ENCODE results near the gene MT1HL1. TPM values are rescaled to one million over a fixed set of nuclear protein-coding genes. Genes with fewer than 3 reads are reported as not detected.

MT1HL1 gene
- total RNA-seq, 5 donors from 2014 or later (not counting 1 experiment from before 2014, with no cell fraction given), result not detected

- Histone ChIP-seq H3K4me1 (ENCODE audit: control insufficient read depth in 1 of 2, extremely low read depth in 1 of 2, insufficient read depth in 2 of 2, low read length in 2 of 2) (no peaks in the 10 kb centered on the region), H3K9me3 (no peaks in the 10 kb centered on the region), H3K27me3 (replicated peaks in 1 of 2; ENCODE audit: control insufficient read depth in 2 of 2, extremely low read depth in 1 of 2, insufficient read depth in 2 of 2, low read length in 1 of 2) (no peaks in the 10 kb centered on the region), H3K4me3 (ENCODE audit: control insufficient read depth in 1 of 2, extremely low read depth in 1 of 2, low read length in 1 of 2) (no peak overlapping the region), H3K36me3 (ENCODE audit: control insufficient read depth in 2 of 2, extremely low read depth in 1 of 2, insufficient read depth in 1 of 2, low read length in 1 of 2) (no peaks in the 10 kb centered on the region), H3K27ac (ENCODE audit: low read length) (no peak overlapping the region)
- Mint-ChIP-seq H3K4me3 (no peak overlapping the region), H3K27ac (no peak overlapping the region), H3K9me3 (peaks cover 0 to 3% (median 0%) of the 10 kb centered on the region in 3 donors), H3K27me3 (peaks cover 4 to 16% of the 10 kb centered on the region in 2 donors), H3K4me1 (no peaks in the 10 kb centered on the region), H3K36me3 (no peaks in the 10 kb centered on the region)
- 93% methylated on average over 2 of the region's 5 CpGs for WGBS (ENCODE audit: insufficient coverage)
- POLR2A ChIA-PET, result no interaction called here
- ATAC-seq (replicated peaks in 1 of 4) (no peak), DNase-seq (no peak)
- CTCF ChIA-PET, result no interaction called here
Measured at GRCh38 chr1:237012361-237012760, 8.1 kb upstream of the MT1HL1 start.

DNA sequence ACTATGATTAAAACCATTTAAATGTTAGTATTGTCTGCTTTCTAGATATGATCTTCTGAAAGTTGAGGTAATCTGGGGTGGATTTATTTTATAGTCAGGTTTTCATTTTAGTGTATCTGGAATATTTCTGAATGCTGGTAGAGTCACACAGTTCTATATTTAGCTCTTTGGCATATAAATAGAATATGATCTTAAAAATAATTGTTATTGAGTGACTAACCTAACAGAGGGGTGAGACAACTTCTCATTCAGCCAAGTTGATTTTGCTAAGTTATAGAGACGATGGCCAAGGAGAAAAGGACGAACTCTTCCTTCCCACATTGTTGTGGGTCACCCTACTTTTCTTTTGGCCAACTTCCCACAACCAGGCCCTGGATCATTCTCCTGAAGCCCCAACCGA, 7.2 kb upstream of the MT1HL1 start:
- ATAC-seq (replicated peaks in 1 of 4), result no peak
- H3K4me3 ChIP-seq (ENCODE audit: control insufficient read depth in 1 of 2, extremely low read depth in 1 of 2, low read length in 1 of 2), result no peak overlapping the region
- no peaks in the 10 kb centered on the region for H3K4me1 Mint-ChIP-seq
- ChIA-PET CTCF (no interaction called here), POLR2A (no interaction called here)
- DNase-seq, result no peak
- no peak overlapping the region for H3K27ac Mint-ChIP-seq
- no peaks in the 10 kb centered on the region for H3K9me3 ChIP-seq
- no peaks in the 10 kb centered on the region for H3K4me1 ChIP-seq (ENCODE audit: control insufficient read depth in 1 of 2, extremely low read depth in 1 of 2, insufficient read depth in 2 of 2, low read length in 2 of 2)
- H3K36me3 Mint-ChIP-seq, result no peaks in the 10 kb centered on the region
- no peak overlapping the region for H3K4me3 Mint-ChIP-seq
- no peaks in the 10 kb centered on the region for H3K36me3 ChIP-seq (ENCODE audit: control insufficient read depth in 2 of 2, extremely low read depth in 1 of 2, insufficient read depth in 1 of 2, low read length in 1 of 2)
- no CpG with 5 or more reads among the region's 3 CpGs for WGBS (ENCODE audit: insufficient coverage)
- peaks cover 4 to 16% of the 10 kb centered on the region in 2 donors for H3K27me3 Mint-ChIP-seq
- H3K27ac ChIP-seq (ENCODE audit: low read length), result no peak overlapping the region
- no peaks in the 10 kb centered on the region for H3K27me3 ChIP-seq (replicated peaks in 1 of 2; ENCODE audit: control insufficient read depth in 2 of 2, extremely low read depth in 1 of 2, insufficient read depth in 2 of 2, low read length in 1 of 2)
- H3K9me3 Mint-ChIP-seq, result peaks cover 0 to 3% (median 0%) of the 10 kb centered on the region in 3 donors

GRCh38 chr1:237009611-237010010, 5.4 kb upstream of the MT1HL1 start:
- Mint-ChIP-seq H3K9me3 (peaks cover 0 to 3% (median 0%) of the 10 kb centered on the region in 3 donors), H3K27ac (no peak overlapping the region), H3K4me1 (no peaks in the 10 kb centered on the region), H3K36me3 (no peaks in the 10 kb centered on the region), H3K27me3 (peaks cover 6 to 16% of the 10 kb centered on the region in 2 donors), H3K4me3 (no peak overlapping the region)
- DNase-seq (no peak), ATAC-seq (replicated peaks in 1 of 4) (no peak)
- ChIA-PET CTCF (interaction anchor here in 1 of 2 donors (0.5 kb wide), 1 partner anchor 904 kb away, joined by 4 read pairs; no protein-coding TSS in a partner anchor), POLR2A (interaction anchor here in 1 of 2 donors (0.6 kb wide), 1 partner anchor 334 kb away, joined by 5 read pairs; no protein-coding TSS in a partner anchor)
- Histone ChIP-seq H3K27me3 (replicated peaks in 1 of 2; ENCODE audit: control insufficient read depth in 2 of 2, extremely low read depth in 1 of 2, insufficient read depth in 2 of 2, low read length in 1 of 2) (no peaks in the 10 kb centered on the region), H3K9me3 (no peaks in the 10 kb centered on the region), H3K36me3 (ENCODE audit: control insufficient read depth in 2 of 2, extremely low read depth in 1 of 2, insufficient read depth in 1 of 2, low read length in 1 of 2) (no peaks in the 10 kb centered on the region), H3K4me1 (ENCODE audit: control insufficient read depth in 1 of 2, extremely low read depth in 1 of 2, insufficient read depth in 2 of 2, low read length in 2 of 2) (no peaks in the 10 kb centered on the region), H3K4me3 (ENCODE audit: control insufficient read depth in 1 of 2, extremely low read depth in 1 of 2, low read length in 1 of 2) (no peak overlapping the region), H3K27ac (ENCODE audit: low read length) (no peak overlapping the region)
- 56% methylated on average over 1 of the region's 4 CpGs for WGBS (ENCODE audit: insufficient coverage)

DNA sequence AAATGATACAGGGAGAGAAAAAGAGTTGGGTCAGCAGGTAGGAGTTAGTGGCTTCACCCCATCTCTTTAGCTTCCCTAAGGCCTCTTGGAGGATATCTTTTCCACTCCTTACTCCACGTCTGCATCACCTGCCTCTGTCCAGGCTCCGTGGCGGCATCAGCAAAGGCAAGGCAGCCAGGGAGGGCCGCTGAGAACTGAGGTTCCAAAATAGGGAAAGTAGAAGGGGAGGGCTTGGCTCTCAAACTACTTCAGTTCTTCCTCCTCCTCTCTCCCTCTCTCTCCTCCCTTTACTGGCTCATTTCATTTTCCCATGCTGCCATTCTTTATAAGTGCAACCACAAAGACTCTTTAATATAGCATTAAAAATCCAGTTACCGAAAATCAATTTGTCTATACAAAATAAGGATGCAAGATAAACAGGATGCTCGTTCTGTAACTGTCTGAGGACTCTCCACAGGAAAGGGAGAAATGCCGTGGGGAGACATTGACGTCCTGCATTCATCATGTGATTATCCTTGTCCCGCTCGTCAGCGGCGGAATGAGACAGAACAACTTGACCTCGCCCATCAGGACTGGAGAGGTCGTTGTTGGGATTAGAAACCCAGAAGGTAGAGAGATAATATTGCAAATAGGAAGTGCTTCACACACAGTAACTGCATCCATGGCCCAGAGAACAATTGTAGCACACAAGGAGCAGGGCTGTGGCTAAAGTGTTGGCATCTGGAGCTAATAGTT, 3.1 kb upstream of the MT1HL1 start:
- H3K9me3 Mint-ChIP-seq, result peaks cover 0 to 3% (median 0%) of the 10 kb centered on the region in 3 donors
- Histone ChIP-seq H3K9me3 (no peaks in the 10 kb centered on the region), H3K27ac (ENCODE audit: low read length) (no peak overlapping the region), H3K4me3 (ENCODE audit: control insufficient read depth in 1 of 2, extremely low read depth in 1 of 2, low read length in 1 of 2) (no peak overlapping the region), H3K27me3 (replicated peaks in 1 of 2; ENCODE audit: control insufficient read depth in 2 of 2, extremely low read depth in 1 of 2, insufficient read depth in 2 of 2, low read length in 1 of 2) (no peaks in the 10 kb centered on the region), H3K4me1 (ENCODE audit: control insufficient read depth in 1 of 2, extremely low read depth in 1 of 2, insufficient read depth in 2 of 2, low read length in 2 of 2) (no peaks in the 10 kb centered on the region), H3K36me3 (ENCODE audit: control insufficient read depth in 2 of 2, extremely low read depth in 1 of 2, insufficient read depth in 1 of 2, low read length in 1 of 2) (no peaks in the 10 kb centered on the region)
- H3K27ac Mint-ChIP-seq, result no peak overlapping the region
- peaks cover 6 to 17% of the 10 kb centered on the region in 2 donors for H3K27me3 Mint-ChIP-seq
- ChIA-PET CTCF (interaction anchor here in 1 of 2 donors (0.7 kb wide), 1 partner anchor 434 kb away, joined by 3 read pairs; no protein-coding TSS in a partner anchor), POLR2A (no interaction called here)
- WGBS (ENCODE audit: insufficient coverage), result 56% methylated on average over 3 of the region's 14 CpGs
- DNase-seq, result no peak
- no peak overlapping the region for H3K4me3 Mint-ChIP-seq
- no peak for ATAC-seq (replicated peaks in 1 of 4)
- no peaks in the 10 kb centered on the region for H3K4me1 Mint-ChIP-seq
- H3K36me3 Mint-ChIP-seq, result no peaks in the 10 kb centered on the region

GRCh38 chr1:237005674-237006073, 1.4 kb upstream of the MT1HL1 start:
- no peaks in the 10 kb centered on the region for H3K9me3 ChIP-seq
- Mint-ChIP-seq H3K4me3 (no peak overlapping the region), H3K4me1 (no peaks in the 10 kb centered on the region), H3K27ac (no peak overlapping the region), H3K9me3 (peaks cover 0 to 3% (median 0%) of the 10 kb centered on the region in 3 donors), H3K36me3 (no peaks in the 10 kb centered on the region), H3K27me3 (peaks cover 6 to 15% of the 10 kb centered on the region in 2 donors)
- no peak overlapping the region for H3K4me3 ChIP-seq (ENCODE audit: control insufficient read depth in 1 of 2, extremely low read depth in 1 of 2, low read length in 1 of 2)
- POLR2A ChIA-PET, result no interaction called here
- H3K4me1 ChIP-seq (ENCODE audit: control insufficient read depth in 1 of 2, extremely low read depth in 1 of 2, insufficient read depth in 2 of 2, low read length in 2 of 2), result no peaks in the 10 kb centered on the region
- DNase-seq, result no peak
- WGBS (ENCODE audit: insufficient coverage), result no CpG with 5 or more reads among the region's 4 CpGs
- H3K27me3 ChIP-seq (replicated peaks in 1 of 2; ENCODE audit: control insufficient read depth in 2 of 2, extremely low read depth in 1 of 2, insufficient read depth in 2 of 2, low read length in 1 of 2), result peaks cover 0 to 3% of the 10 kb centered on the region in 2 experiments
- no peak overlapping the region for H3K27ac ChIP-seq (ENCODE audit: low read length)
- no peak for ATAC-seq (replicated peaks in 1 of 4)
- no peaks in the 10 kb centered on the region for H3K36me3 ChIP-seq (ENCODE audit: control insufficient read depth in 2 of 2, extremely low read depth in 1 of 2, insufficient read depth in 1 of 2, low read length in 1 of 2)
- CTCF ChIA-PET, result no interaction called here

DNA sequence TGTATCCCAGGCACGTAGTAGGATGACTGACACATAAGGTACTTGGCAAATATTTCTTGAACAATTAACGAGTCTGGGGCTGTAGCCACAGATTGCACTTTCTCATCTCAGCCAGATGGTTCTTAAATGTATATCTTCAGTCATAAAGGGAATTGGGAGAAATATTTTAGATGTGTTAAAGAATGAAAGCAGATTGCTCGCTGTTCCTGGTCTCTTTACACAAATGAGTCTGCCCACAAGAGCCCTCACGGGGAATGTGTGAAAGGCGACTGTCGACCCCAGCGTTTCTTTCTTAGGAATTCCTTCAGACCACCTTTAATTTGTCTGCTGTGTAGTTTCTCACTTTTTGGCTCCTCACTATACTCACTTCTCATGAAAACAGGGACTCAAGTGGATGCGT, 725 bp downstream of the MT1HL1 start:
- H3K4me3 Mint-ChIP-seq, result no peak overlapping the region
- H3K4me1 Mint-ChIP-seq, result no peaks in the 10 kb centered on the region
- no peak overlapping the region for H3K4me3 ChIP-seq (ENCODE audit: control insufficient read depth in 1 of 2, extremely low read depth in 1 of 2, low read length in 1 of 2)
- DNase-seq (no peak), ATAC-seq (replicated peaks in 1 of 4) (no peak)
- WGBS (ENCODE audit: insufficient coverage), result 96% methylated on average over 4 of the region's 8 CpGs
- no peaks in the 10 kb centered on the region for H3K9me3 ChIP-seq
- H3K9me3 Mint-ChIP-seq, result no peaks in the 10 kb centered on the region
- H3K27ac Mint-ChIP-seq, result no peak overlapping the region
- ChIA-PET CTCF (no interaction called here), POLR2A (no interaction called here)
- peaks cover 0 to 3% of the 10 kb centered on the region in 2 experiments for H3K27me3 ChIP-seq (replicated peaks in 1 of 2; ENCODE audit: control insufficient read depth in 2 of 2, extremely low read depth in 1 of 2, insufficient read depth in 2 of 2, low read length in 1 of 2)
- H3K36me3 Mint-ChIP-seq, result no peaks in the 10 kb centered on the region
- no peaks in the 10 kb centered on the region for H3K36me3 ChIP-seq (ENCODE audit: control insufficient read depth in 2 of 2, extremely low read depth in 1 of 2, insufficient read depth in 1 of 2, low read length in 1 of 2)
- no peaks in the 10 kb centered on the region for H3K4me1 ChIP-seq (ENCODE audit: control insufficient read depth in 1 of 2, extremely low read depth in 1 of 2, insufficient read depth in 2 of 2, low read length in 2 of 2)
- peaks cover 2 to 9% of the 10 kb centered on the region in 2 donors for H3K27me3 Mint-ChIP-seq
- no peak overlapping the region for H3K27ac ChIP-seq (ENCODE audit: low read length)

Measured in T-cell (primary cell).